A673 (cell line): Measurements from ENCODE around the gene LHFPL5. TPM values are rescaled to one million over a fixed set of nuclear protein-coding genes. Genes with fewer than 3 reads are reported as not detected.

Experiments used
- BruUV-seq: library from RNA; stranded (reverse); fragments of 400-500 nt; replicated peaks from 2 replicates; lab custom pipeline; 2021; lab: Mats Ljungman, UMichigan
- CTCF ChIA-PET: fragments of 300-600 bp; sonication (Branson Sonifier 250); formaldehyde crosslinking; loops from one replicate; lab custom pipeline; 2022; ENCODE audit warnings: antibody characterized with exemption; lab: Charles Lee
- POLR2A ChIA-PET: fragments of 300-600 bp; sonication (Branson Sonifier 250); formaldehyde crosslinking; loops from one replicate; lab custom pipeline; 2022; ENCODE audit warnings: antibody characterized with exemption; ENCODE audit not compliant: low non-redundant PET; lab: Charles Lee
- DNase-seq: peaks from one replicate; pipeline ENCODE4 v3.0.0-alpha.2; 2015; ENCODE audit warnings: low spot score
- H3K27ac ChIP-seq: fragments of 200-600 bp; sonication (generic); 2 replicates; pipeline ENCODE4 v1.5.1; 2016; ENCODE audit warnings: mixed run types, low read depth, mild to moderate bottlenecking, mixed read lengths, antibody characterized with exemption, low read length; ENCODE audit not compliant: poor library complexity, severe bottlenecking
- H3K27me3 ChIP-seq: fragments of 200-600 bp; sonication (generic); replicated peaks from 2 replicates; pipeline ENCODE4 v1.6.1; 2017; ENCODE audit warnings: mixed run types, low read depth, mild to moderate bottlenecking, mixed read lengths, antibody characterized with exemption, low read length; ENCODE audit not compliant: insufficient read depth, poor library complexity
- H3K36me3 ChIP-seq: fragments of 200-600 bp; sonication (generic); 2 replicates; pipeline ENCODE4 v1.6.1; 2016; ENCODE audit warnings: mixed run types, mild to moderate bottlenecking, mixed read lengths, antibody characterized with exemption, low read length; ENCODE audit not compliant: insufficient read depth, poor library complexity, severe bottlenecking
- H3K4me1 ChIP-seq: fragments of 200-600 bp; sonication (generic); 2 replicates; pipeline ENCODE4 v1.6.1; 2017; ENCODE audit warnings: mixed run types, mild to moderate bottlenecking, mixed read lengths, antibody characterized with exemption, low read length; ENCODE audit not compliant: insufficient read depth, poor library complexity, severe bottlenecking
- H3K4me3 ChIP-seq: fragments of 200-600 bp; sonication (generic); 2 replicates; pipeline ENCODE4 v1.5.1; 2016; ENCODE audit warnings: low read depth, mixed run types, mild to moderate bottlenecking, mixed read lengths, low read length; ENCODE audit not compliant: poor library complexity, severe bottlenecking
- H3K9me3 ChIP-seq: fragments of 200-600 bp; sonication (generic); 2 replicates; pipeline ENCODE4 v1.6.1; 2016; ENCODE audit warnings: mixed run types, low read depth, mild to moderate bottlenecking, mixed read lengths, antibody characterized with exemption, low read length; ENCODE audit not compliant: poor library complexity, severe bottlenecking
- EZH2 ChIP-seq: fragments of 200-600 bp; sonication (generic); IDR thresholded peaks from 2 replicates; pipeline ENCODE4 v1.6.1; 2017; ENCODE audit warnings: borderline replicate concordance, low read depth, mild to moderate bottlenecking, mixed read lengths, antibody characterized with exemption, low read length; ENCODE audit not compliant: poor library complexity, severe bottlenecking
- intact Hi-C: fragments of 100-400 bp; cut with micrococcal nuclease; formaldehyde crosslinking; loops from one replicate; pipeline ENCODE4 v1.10.0; 2022; ENCODE audit not compliant: unreplicated experiment
- total RNA-seq: library from RNA; stranded (reverse); gene quantifications from 2 replicates; pipeline ENCODE4 v1.2.3, GENCODE V29; 2021
- TF ChIP-seq, protein P1 (sequence below): fragments of 300-800, 200-600 bp; sonication (generic); conservative IDR thresholded peaks from 2 replicates; pipeline ENCODE4 v1.5.1; 2017; ENCODE audit warnings: low read depth, mild to moderate bottlenecking, antibody characterized with exemption, low read length, moderate library complexity, mixed read lengths

LHFPL5 gene
- total RNA-seq, 1 experiment from 2014 or later, result not detected

DNA sequence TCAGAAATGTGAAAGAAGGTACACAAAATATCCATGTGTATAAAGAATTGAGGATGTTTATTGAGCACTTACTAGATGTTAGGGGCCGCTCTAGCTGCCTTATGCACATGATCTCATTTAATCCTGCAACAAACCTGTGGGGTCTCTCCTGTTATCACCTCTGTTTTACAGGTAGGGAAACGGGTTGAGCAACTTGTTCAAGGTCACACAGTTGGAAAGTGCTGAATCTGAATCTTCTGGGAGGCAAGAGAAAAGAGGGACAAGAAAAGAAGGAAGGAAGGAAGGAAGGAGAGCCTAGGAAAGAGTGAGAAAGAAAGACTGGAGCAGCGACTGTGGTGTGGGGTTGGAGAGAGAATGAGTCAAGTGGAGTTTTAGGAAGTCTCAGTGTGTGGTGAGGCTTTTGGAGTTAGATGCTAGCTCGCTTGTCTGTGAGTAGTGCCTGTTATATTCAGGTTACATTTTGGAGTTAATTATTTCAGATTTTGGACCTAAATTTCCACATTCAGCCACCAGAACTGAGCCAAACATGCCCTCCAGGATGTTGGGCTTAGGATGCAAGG lies 16.6 kb upstream of the LHFPL5 start:
- H3K9me3 ChIP-seq, result no peaks in the 10 kb centered on the region
- POLR2A ChIA-PET, result no interaction called here
- TF ChIP-seq, protein P1, sequence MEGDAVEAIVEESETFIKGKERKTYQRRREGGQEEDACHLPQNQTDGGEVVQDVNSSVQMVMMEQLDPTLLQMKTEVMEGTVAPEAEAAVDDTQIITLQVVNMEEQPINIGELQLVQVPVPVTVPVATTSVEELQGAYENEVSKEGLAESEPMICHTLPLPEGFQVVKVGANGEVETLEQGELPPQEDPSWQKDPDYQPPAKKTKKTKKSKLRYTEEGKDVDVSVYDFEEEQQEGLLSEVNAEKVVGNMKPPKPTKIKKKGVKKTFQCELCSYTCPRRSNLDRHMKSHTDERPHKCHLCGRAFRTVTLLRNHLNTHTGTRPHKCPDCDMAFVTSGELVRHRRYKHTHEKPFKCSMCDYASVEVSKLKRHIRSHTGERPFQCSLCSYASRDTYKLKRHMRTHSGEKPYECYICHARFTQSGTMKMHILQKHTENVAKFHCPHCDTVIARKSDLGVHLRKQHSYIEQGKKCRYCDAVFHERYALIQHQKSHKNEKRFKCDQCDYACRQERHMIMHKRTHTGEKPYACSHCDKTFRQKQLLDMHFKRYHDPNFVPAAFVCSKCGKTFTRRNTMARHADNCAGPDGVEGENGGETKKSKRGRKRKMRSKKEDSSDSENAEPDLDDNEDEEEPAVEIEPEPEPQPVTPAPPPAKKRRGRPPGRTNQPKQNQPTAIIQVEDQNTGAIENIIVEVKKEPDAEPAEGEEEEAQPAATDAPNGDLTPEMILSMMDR, result no peak
- no peak for TF ChIP-seq EZH2
- H3K27me3 ChIP-seq, result peaks cover 35% of the 10 kb centered on the region
- no peaks in the 10 kb centered on the region for H3K4me1 ChIP-seq
- CTCF ChIA-PET, result no interaction called here
- H3K36me3 ChIP-seq, result no peaks in the 10 kb centered on the region
- no peak overlapping the region for H3K4me3 ChIP-seq
- DNase-seq, result no peak
- intact Hi-C loops, result loop anchor here (1.0 kb wide), 1 partner anchor 10 kb away; no protein-coding TSS in a partner anchor
- H3K27ac ChIP-seq, result no peak overlapping the region
- BruUV-seq, result no TSS peak

DNA sequence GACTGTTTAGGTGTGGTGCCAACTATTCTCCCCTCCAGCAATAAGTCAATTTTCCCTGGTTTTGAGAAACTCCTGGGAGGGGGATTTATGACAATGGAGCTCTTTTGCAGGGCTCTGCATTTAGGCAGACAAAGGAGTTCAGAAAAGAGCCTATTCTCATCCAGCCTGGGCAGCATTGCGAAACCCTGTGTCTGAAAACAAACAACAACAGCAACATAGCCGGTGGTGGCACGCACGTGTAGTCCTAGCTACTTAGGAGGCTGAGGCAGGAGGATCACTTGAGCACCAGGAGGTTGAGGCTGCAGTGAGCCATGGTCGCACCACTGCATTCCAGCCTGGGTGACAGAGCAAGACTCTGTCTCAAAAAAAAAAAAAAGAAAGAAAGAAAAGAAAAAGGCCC lies 14.5 kb upstream of the LHFPL5 start:
- Histone ChIP-seq H3K27ac (no peak overlapping the region), H3K36me3 (no peaks in the 10 kb centered on the region), H3K4me1 (no peaks in the 10 kb centered on the region), H3K4me3 (no peak overlapping the region), H3K27me3 (peaks cover 35% of the 10 kb centered on the region), H3K9me3 (no peaks in the 10 kb centered on the region)
- BruUV-seq, result no TSS peak
- TF ChIP-seq, protein P1, result no peak
- POLR2A ChIA-PET, result no interaction called here
- no peak for DNase-seq
- CTCF ChIA-PET, result interaction anchor here (0.6 kb wide), 1 partner anchor 166 kb away, joined by 4 read pairs; no protein-coding TSS in a partner anchor
- intact Hi-C loops, result no loop called here

DNA sequence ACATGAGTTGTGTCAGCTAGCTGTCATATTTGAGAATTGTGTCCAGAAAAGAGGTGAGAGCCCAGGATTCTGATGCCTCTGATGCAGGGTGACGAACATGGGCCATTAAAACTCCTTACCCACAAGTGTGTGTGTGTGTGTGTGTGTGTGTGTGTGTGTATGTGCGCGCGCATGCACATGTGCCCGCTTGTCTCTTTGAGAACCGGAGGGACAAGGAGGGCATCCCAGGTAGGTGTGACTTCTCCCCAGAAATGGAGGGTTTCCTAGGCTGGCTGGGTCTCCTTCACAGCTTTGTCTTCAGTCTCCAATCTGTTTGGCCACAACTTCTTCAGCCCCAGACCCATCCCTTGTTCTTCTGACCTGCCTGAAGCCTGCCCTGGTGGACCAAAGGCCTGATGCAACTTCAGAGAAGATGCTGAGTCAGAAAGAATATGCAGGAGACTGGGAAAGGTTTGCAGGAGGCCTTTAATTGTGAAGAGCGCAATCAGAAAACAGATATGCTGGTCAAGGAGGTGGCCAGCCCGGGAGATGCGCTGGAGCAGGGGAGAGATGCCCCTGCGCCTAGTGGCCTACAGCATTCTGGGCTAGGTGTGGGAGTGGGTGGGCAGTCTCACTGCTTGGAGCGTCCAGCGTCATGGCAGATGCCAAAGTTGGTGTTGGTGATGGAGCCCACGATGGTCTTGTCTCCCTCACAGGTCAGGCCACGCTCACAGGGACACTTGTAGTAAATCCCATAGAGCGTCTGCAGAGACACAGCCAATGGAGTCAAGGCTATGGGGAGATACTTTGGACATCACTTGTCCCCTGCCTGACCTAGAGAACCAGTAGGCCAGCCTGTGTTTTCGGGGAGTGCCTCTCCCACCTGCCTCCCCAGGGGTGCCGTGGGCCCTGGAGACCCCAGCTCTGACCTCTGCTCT lies 10.4 kb upstream of the LHFPL5 start:
- POLR2A ChIA-PET, result interaction anchor here (0.6 kb wide), 1 partner anchor 379 kb away, joined by 3 read pairs; no protein-coding TSS in a partner anchor
- BruUV-seq, result no TSS peak
- H3K9me3 ChIP-seq, result no peaks in the 10 kb centered on the region
- no peak for DNase-seq
- CTCF ChIA-PET, result no interaction called here
- no peak overlapping the region for H3K27ac ChIP-seq
- H3K4me1 ChIP-seq, result no peaks in the 10 kb centered on the region
- no peaks in the 10 kb centered on the region for H3K27me3 ChIP-seq
- H3K4me3 ChIP-seq, result no peak overlapping the region
- no peaks in the 10 kb centered on the region for H3K36me3 ChIP-seq
- intact Hi-C loops, result no loop called here
- TF ChIP-seq EZH2, result no peak
- TF ChIP-seq, protein P1, result no peak
